Coronary artery (tissue), 2 donors: ENCODE data around the gene GJC1.

Experiments used
- DNase-seq: peaks from one replicate; pipeline ENCODE4 v3.0.0-alpha.2; 2017; ENCODE audit warnings: low spot score
- H3K27ac ChIP-seq, 2 donors: fragments of 200-600 bp; sonication (generic); one replicate each; pipeline ENCODE4 v1.5.1; 2016 to 2019
- H3K4me3 ChIP-seq: fragments of 200-600 bp; sonication (generic); 2 replicates; pipeline ENCODE4 v1.5.1; 2016; ENCODE audit warnings: mild to moderate bottlenecking, moderate library complexity
- TF ChIP-seq, protein P1 (sequence below): fragments of 200-600 bp; sonication (generic); IDR thresholded peaks from one replicate; pipeline ENCODE4 v1.5.1; 2019; ENCODE audit warnings: antibody characterized with exemption

GJC1 gene

GRCh38 chr17:44859701-44860100 is 29.6 kb upstream of the GJC1 start:
- no peak for DNase-seq
- H3K4me3 ChIP-seq, result no peak overlapping the region
- no peak overlapping the region for H3K27ac ChIP-seq

GRCh38 chr17:44854192-44854591 is 24.1 kb upstream of the GJC1 start:
- Histone ChIP-seq H3K27ac (no peak overlapping the region), H3K4me3 (no peak overlapping the region)
- TF ChIP-seq, protein P1, sequence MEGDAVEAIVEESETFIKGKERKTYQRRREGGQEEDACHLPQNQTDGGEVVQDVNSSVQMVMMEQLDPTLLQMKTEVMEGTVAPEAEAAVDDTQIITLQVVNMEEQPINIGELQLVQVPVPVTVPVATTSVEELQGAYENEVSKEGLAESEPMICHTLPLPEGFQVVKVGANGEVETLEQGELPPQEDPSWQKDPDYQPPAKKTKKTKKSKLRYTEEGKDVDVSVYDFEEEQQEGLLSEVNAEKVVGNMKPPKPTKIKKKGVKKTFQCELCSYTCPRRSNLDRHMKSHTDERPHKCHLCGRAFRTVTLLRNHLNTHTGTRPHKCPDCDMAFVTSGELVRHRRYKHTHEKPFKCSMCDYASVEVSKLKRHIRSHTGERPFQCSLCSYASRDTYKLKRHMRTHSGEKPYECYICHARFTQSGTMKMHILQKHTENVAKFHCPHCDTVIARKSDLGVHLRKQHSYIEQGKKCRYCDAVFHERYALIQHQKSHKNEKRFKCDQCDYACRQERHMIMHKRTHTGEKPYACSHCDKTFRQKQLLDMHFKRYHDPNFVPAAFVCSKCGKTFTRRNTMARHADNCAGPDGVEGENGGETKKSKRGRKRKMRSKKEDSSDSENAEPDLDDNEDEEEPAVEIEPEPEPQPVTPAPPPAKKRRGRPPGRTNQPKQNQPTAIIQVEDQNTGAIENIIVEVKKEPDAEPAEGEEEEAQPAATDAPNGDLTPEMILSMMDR, result no peak
- no peak for DNase-seq

More at GRCh38 chr17:44859701-44860100, 29.6 kb upstream of the GJC1 start:
- TF ChIP-seq, protein P1, result no peak

- no peak for DNase-seq
- peak overlapping the region in 1 of 2 donors; percentile 16 for H3K27ac ChIP-seq
- TF ChIP-seq, protein P1, result no peak
- H3K4me3 ChIP-seq, result no peak overlapping the region
These were observed 20.5 kb upstream of the GJC1 start for GRCh38 chr17:44850612-44851011.

GRCh38 chr17:44850025-44850424 is 19.9 kb upstream of the GJC1 start:
- TF ChIP-seq, protein P1, result no peak
- no peak for DNase-seq
- H3K27ac ChIP-seq, result peak overlapping the region in 1 of 2 donors; percentile 16
- H3K4me3 ChIP-seq, result no peak overlapping the region

- no peak overlapping the region for H3K27ac ChIP-seq
- TF ChIP-seq, protein P1, result no peak
- no peak for DNase-seq
- H3K4me3 ChIP-seq, result no peak overlapping the region
These were observed 18.9 kb upstream of the GJC1 start for GRCh38 chr17:44848961-44849489.

DNA sequence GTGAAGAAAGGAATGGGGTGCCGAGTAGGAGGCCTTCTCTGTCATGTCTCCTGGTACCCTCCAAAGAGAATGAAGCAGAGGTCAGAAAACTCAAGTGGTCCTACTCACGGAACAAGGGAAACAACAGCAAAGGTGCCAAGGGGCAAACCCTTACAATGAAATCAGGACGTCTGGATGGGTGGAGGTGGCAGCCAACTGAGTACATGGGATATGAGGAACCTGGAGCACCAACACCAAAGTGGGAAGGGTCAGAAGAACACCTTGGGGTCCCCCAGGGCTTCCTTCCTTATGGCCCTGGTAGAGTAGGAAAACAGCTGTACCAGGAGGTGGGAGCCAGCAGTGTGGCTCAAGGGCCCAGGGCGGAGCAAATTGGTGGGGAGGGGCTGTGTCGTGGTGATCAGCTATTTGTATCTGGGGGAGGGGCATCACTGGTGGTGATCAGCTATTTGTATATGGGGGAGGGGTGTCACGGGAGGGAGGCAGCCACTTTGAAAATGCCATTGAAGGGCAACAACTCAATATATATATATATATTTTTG is 18.2 kb upstream of the GJC1 start:
- no peak overlapping the region for H3K27ac ChIP-seq
- no peak overlapping the region for H3K4me3 ChIP-seq
- TF ChIP-seq, protein P1, result no peak
- no peak for DNase-seq

DNA sequence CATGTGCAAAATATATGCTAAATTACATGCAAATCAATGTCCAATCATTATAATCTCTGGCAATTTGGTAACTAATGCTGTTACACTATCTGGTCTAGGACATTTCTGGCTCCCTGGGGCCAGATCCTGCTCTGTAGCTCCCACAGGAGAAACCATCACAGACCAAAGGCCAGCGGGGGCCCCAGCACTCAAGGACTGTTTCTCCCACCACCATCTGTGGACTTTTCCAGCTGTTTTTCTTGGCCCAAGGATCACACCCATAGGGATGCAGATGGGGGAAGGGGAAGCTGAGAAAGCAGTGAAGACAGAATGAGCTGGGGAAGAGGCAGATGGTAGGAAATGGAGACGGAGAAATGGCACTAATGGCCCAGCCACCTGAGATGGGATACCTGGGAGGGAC is 17.5 kb upstream of the GJC1 start, which contains the start of gene HIGD1B:
Gene HIGD1B (plus strand): TSS at position 298 of the 400 bp plus-strand sequence. CDS start 270 bp downstream, outside the sequence.
- H3K4me3 ChIP-seq, result no peak within 1 kb of the TSS
- no peak within 1 kb of the TSS for H3K27ac ChIP-seq
- DNase-seq, result no peak
- TF ChIP-seq, protein P1, result no peak
